SK-N-SH treated with all-trans-retinoic acid at 6 μM for 48 hours (cell line): Measurements from ENCODE around the gene TK1.

Experiments used
- ATAC-seq: fragments of 200-7000 bp; cut with Tn5 transposase; 3 replicates; pipeline ENCODE4 v1.9.1; 2020; ENCODE audit warnings: mild to moderate bottlenecking, moderate library complexity
- BACH2 ChIP-seq: fragments of 250-450 bp; sonication (Bioruptor Pico); IDR thresholded peaks from 2 replicates; pipeline ENCODE4 v1.9.0; 2021; ENCODE audit warnings: mild to moderate bottlenecking, borderline replicate concordance
- CSDC2 ChIP-seq: fragments of 250-450 bp; sonication (Bioruptor Pico); IDR thresholded peaks from 2 replicates; pipeline ENCODE4 v1.5.0; 2020; ENCODE audit warnings: mild to moderate bottlenecking, moderate library complexity
- ESRRG ChIP-seq: fragments of 250-450 bp; sonication (Bioruptor Pico); IDR thresholded peaks from 2 replicates; pipeline ENCODE4 v1.6.1; 2021; ENCODE audit warnings: mild to moderate bottlenecking
- GLIS3 ChIP-seq: fragments of 250-450 bp; sonication (Bioruptor Pico); IDR thresholded peaks from 2 replicates; pipeline ENCODE4 v1.5.0; 2020; ENCODE audit warnings: mild to moderate bottlenecking, moderate library complexity
- ISL1 ChIP-seq: fragments of 250-450 bp; sonication (Bioruptor Pico); IDR thresholded peaks from 2 replicates; pipeline ENCODE4 v2.1.2; 2022; ENCODE audit warnings: mild to moderate bottlenecking, moderate library complexity
- RARB ChIP-seq: fragments of 250-450 bp; sonication (Bioruptor Pico); IDR thresholded peaks from 2 replicates; pipeline ENCODE4 v1.8.0; 2021; ENCODE audit warnings: mild to moderate bottlenecking, moderate library complexity
- SNAI2 ChIP-seq: fragments of 250-450 bp; sonication (Bioruptor Pico); IDR thresholded peaks from 2 replicates; pipeline ENCODE4 v1.5.0; 2020; ENCODE audit warnings: mild to moderate bottlenecking, moderate library complexity
- TOX ChIP-seq: fragments of 250-450 bp; sonication (Bioruptor Pico); IDR thresholded peaks from 2 replicates; pipeline ENCODE4 v1.8.0; 2021; ENCODE audit warnings: mild to moderate bottlenecking, moderate library complexity, borderline replicate concordance
- ZC3H10 ChIP-seq: fragments of 250-450 bp; sonication (Bioruptor Pico); IDR thresholded peaks from 2 replicates; pipeline ENCODE4 v1.5.1; 2021; ENCODE audit warnings: mild to moderate bottlenecking, moderate library complexity
- ZFP3 ChIP-seq: fragments of 250-450 bp; sonication (Bioruptor Pico); IDR thresholded peaks from 2 replicates; pipeline ENCODE4 v1.5.0; 2020; ENCODE audit warnings: mild to moderate bottlenecking, moderate library complexity
- ZFP30 ChIP-seq: fragments of 450-650 bp; formaldehyde crosslinking; IDR thresholded peaks from 2 replicates; pipeline ENCODE4 v1.5.0; 2022; ENCODE audit warnings: mild to moderate bottlenecking, moderate library complexity
- ZNF565 ChIP-seq: fragments of 450-650 bp; formaldehyde crosslinking; conservative IDR thresholded peaks from 2 replicates; pipeline ENCODE4 v1.5.0; 2020; ENCODE audit warnings: low read depth, mild to moderate bottlenecking, moderate library complexity
- ZNF70 ChIP-seq: fragments of 450-650 bp; formaldehyde crosslinking; IDR thresholded peaks from 2 replicates; pipeline ENCODE4 v1.5.0; 2020; ENCODE audit warnings: mild to moderate bottlenecking, moderate library complexity
- ZNF8 ChIP-seq: fragments of 450-650 bp; formaldehyde crosslinking; IDR thresholded peaks from 2 replicates; pipeline ENCODE4 v1.5.0; 2020; ENCODE audit warnings: mild to moderate bottlenecking, moderate library complexity
- TF ChIP-seq, protein P1 (sequence below): fragments of 250-450 bp; sonication (Bioruptor Pico); IDR thresholded peaks from 2 replicates; pipeline ENCODE4 v1.8.0; 2021; ENCODE audit warnings: low read depth, mild to moderate bottlenecking, moderate library complexity, borderline replicate concordance
- TF ChIP-seq, protein P2 (sequence below): fragments of 250-450 bp; sonication (Bioruptor Pico); IDR thresholded peaks from 2 replicates; pipeline ENCODE4 v1.5.1; 2021; ENCODE audit warnings: mild to moderate bottlenecking, moderate library complexity
- TF ChIP-seq, protein P3 (sequence below): fragments of 250-450 bp; sonication (Bioruptor Pico); IDR thresholded peaks from 2 replicates; pipeline ENCODE4 v1.5.1; 2020; ENCODE audit warnings: low read depth, mild to moderate bottlenecking, moderate library complexity
- TF ChIP-seq, protein P4 (sequence below): fragments of 250-450 bp; sonication (Bioruptor Pico); IDR thresholded peaks from 2 replicates; pipeline ENCODE4 v1.8.0; 2020; ENCODE audit warnings: mild to moderate bottlenecking, moderate library complexity, borderline replicate concordance
- TF ChIP-seq, protein P5 (sequence below): fragments of 250-450 bp; sonication (Bioruptor Pico); IDR thresholded peaks from 2 replicates; pipeline ENCODE4 v1.5.0; 2020; ENCODE audit warnings: mild to moderate bottlenecking, moderate library complexity

TK1 gene

DNA sequence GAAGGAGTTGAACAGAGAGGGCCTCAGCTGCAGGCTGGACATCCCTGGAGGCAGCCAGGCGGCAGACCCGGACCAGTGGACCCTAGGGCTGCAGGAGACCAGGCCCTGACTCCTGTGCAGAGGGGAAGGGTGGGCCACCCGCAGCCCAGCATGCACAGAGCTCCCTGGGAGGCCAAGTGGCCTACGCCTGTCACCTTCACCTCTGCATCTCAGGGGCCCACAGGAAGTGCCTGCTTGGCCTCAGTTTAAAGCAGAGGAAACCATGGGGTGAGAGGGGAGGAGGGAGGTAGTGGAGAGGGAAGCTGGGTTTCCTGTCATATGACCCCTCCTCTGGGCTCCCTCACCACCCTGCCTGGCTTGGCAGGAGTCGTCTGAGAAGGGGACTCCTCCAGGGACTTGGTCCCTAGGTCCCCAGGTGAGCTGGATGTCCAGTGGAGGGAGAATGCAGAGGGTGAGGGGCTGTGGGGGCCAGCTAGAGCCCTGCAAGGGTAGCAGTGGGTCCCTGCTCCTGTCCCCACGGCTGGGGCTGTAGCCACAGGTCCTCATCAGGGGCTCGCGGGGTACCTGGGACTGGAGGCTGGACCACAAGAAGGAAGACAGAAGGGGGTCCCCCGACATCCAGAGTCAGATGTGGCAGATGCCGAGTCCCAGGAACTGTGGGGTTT is 56.3 kb downstream of the TK1 start, which contains the start of gene TMC8:
Gene TMC8 (plus strand): TSS at position 335 of the 665 bp plus-strand sequence. CDS start 818 bp downstream, outside the sequence.
- no peak for ATAC-seq
- TF ChIP-seq CSDC2 (CRISPR knock-in tag) (no peak), TOX (CRISPR knock-in tag) (no peak), GLIS3 (CRISPR knock-in tag) (no peak), ZFP30 (CRISPR knock-in tag) (no peak), ZNF565 (CRISPR knock-in tag) (no peak)
- TF ChIP-seq, protein P1, sequence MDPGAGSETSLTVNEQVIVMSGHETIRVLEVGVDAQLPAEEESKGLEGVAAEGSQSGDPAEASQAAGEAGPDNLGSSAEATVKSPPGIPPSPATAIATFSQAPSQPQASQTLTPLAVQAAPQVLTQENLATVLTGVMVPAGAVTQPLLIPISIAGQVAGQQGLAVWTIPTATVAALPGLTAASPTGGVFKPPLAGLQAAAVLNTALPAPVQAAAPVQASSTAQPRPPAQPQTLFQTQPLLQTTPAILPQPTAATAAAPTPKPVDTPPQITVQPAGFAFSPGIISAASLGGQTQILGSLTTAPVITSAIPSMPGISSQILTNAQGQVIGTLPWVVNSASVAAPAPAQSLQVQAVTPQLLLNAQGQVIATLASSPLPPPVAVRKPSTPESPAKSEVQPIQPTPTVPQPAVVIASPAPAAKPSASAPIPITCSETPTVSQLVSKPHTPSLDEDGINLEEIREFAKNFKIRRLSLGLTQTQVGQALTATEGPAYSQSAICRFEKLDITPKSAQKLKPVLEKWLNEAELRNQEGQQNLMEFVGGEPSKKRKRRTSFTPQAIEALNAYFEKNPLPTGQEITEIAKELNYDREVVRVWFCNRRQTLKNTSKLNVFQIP (CRISPR knock-in tag): no peak

DNA sequence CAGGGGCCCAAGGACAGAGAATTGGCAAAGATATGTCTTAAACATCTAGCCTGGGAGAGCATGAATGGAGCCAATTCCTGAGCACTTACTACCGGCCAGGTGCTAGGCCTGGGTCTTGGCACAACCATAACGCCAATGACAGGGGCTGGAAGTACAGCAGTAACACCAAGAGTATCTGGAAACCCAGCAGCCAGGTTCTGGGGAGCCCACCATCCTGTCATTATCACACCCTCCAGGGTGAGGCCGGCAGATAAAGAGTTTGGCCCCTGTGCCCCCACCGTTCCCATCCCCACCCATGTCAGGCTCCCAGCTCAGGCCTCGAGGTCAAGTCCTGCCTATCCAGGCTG is 56.8 kb downstream of the TK1 start:
- no peak for ATAC-seq
- TF ChIP-seq, protein P2, sequence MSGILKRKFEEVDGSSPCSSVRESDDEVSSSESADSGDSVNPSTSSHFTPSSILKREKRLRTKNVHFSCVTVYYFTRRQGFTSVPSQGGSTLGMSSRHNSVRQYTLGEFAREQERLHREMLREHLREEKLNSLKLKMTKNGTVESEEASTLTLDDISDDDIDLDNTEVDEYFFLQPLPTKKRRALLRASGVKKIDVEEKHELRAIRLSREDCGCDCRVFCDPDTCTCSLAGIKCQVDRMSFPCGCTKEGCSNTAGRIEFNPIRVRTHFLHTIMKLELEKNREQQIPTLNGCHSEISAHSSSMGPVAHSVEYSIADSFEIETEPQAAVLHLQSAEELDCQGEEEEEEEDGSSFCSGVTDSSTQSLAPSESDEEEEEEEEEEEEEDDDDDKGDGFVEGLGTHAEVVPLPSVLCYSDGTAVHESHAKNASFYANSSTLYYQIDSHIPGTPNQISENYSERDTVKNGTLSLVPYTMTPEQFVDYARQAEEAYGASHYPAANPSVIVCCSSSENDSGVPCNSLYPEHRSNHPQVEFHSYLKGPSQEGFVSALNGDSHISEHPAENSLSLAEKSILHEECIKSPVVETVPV (CRISPR knock-in tag): no peak

DNA sequence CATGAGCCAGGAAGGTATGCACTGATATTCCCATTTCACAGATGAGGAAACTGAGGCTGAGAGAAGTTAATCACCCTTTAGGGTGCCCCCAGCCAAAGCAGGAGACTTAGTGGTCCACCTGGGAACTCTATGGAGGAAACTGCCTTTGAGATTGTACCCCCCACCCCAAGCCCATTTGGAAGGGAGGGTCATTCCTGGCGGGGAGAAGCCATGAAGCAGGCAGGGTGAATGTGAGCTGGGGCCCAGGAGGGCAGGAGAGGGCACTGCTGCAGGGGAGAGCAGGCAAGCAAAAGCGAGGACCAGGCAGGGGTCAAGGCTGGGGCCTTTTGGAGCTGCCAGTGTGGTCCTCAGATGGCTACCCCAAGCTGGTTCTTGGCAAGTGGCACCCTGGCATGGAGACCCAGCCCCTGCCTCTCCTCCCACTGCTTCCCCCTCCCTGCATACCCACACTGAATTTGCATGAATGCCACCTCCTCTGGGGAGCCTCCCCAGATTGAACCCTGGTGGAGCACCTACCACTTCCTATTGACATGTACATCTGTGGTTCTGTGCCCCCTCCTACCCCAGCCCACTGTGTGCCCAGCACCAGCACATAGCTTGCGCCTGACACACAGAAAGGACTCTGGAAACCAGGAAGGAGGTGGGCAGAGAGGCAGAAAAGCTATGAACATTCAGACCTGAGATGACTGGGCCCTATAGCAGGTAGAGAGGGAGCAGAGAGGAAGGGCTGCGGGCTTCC is 57.3 kb downstream of the TK1 start:
- no peak for ATAC-seq
- no peak for TF ChIP-seq ZC3H10 (CRISPR knock-in tag)
- TF ChIP-seq ISL1 (CRISPR knock-in tag): no peak
- TF ChIP-seq ZNF8: no peak
- TF ChIP-seq SNAI2: no peak
- no peak for TF ChIP-seq GLIS3 (CRISPR knock-in tag)
- TF ChIP-seq CSDC2 (CRISPR knock-in tag): no peak
- TF ChIP-seq ESRRG: no peak
- TF ChIP-seq ZNF70 (CRISPR knock-in tag): no peak
- TF ChIP-seq, protein P2 (CRISPR knock-in tag): no peak
- TF ChIP-seq, protein P1 (CRISPR knock-in tag): no peak
- TF ChIP-seq ZFP3: no peak
- TF ChIP-seq RARB: no peak
- TF ChIP-seq, protein P3, sequence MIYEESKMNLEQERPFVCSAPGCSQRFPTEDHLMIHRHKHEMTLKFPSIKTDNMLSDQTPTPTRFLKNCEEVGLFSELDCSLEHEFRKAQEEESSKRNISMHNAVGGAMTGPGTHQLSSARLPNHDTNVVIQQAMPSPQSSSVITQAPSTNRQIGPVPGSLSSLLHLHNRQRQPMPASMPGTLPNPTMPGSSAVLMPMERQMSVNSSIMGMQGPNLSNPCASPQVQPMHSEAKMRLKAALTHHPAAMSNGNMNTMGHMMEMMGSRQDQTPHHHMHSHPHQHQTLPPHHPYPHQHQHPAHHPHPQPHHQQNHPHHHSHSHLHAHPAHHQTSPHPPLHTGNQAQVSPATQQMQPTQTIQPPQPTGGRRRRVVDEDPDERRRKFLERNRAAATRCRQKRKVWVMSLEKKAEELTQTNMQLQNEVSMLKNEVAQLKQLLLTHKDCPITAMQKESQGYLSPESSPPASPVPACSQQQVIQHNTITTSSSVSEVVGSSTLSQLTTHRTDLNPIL (CRISPR knock-in tag): no peak
- TF ChIP-seq, protein P4, sequence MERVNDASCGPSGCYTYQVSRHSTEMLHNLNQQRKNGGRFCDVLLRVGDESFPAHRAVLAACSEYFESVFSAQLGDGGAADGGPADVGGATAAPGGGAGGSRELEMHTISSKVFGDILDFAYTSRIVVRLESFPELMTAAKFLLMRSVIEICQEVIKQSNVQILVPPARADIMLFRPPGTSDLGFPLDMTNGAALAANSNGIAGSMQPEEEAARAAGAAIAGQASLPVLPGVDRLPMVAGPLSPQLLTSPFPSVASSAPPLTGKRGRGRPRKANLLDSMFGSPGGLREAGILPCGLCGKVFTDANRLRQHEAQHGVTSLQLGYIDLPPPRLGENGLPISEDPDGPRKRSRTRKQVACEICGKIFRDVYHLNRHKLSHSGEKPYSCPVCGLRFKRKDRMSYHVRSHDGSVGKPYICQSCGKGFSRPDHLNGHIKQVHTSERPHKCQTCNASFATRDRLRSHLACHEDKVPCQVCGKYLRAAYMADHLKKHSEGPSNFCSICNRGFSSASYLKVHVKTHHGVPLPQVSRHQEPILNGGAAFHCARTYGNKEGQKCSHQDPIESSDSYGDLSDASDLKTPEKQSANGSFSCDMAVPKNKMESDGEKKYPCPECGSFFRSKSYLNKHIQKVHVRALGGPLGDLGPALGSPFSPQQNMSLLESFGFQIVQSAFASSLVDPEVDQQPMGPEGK (CRISPR knock-in tag): no peak
- TF ChIP-seq, protein P5, sequence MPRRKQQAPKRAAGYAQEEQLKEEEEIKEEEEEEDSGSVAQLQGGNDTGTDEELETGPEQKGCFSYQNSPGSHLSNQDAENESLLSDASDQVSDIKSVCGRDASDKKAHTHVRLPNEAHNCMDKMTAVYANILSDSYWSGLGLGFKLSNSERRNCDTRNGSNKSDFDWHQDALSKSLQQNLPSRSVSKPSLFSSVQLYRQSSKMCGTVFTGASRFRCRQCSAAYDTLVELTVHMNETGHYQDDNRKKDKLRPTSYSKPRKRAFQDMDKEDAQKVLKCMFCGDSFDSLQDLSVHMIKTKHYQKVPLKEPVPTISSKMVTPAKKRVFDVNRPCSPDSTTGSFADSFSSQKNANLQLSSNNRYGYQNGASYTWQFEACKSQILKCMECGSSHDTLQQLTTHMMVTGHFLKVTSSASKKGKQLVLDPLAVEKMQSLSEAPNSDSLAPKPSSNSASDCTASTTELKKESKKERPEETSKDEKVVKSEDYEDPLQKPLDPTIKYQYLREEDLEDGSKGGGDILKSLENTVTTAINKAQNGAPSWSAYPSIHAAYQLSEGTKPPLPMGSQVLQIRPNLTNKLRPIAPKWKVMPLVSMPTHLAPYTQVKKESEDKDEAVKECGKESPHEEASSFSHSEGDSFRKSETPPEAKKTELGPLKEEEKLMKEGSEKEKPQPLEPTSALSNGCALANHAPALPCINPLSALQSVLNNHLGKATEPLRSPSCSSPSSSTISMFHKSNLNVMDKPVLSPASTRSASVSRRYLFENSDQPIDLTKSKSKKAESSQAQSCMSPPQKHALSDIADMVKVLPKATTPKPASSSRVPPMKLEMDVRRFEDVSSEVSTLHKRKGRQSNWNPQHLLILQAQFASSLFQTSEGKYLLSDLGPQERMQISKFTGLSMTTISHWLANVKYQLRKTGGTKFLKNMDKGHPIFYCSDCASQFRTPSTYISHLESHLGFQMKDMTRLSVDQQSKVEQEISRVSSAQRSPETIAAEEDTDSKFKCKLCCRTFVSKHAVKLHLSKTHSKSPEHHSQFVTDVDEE (CRISPR knock-in tag): no peak
- no peak for TF ChIP-seq BACH2 (CRISPR knock-in tag)
- no peak for TF ChIP-seq ZFP30 (CRISPR knock-in tag)
